Measurements from ENCODE around the gene KY.

KY gene

GRCh38 chr3:134619301-134619615, 31.6 kb downstream of the KY start:
- no peak for DNase-seq (ENCODE audit: low spot score)

GRCh38 chr3:134618478-134619300, 32.1 kb downstream of the KY start:
- DNase-seq (ENCODE audit: low spot score): no peak

- no peak for DNase-seq (ENCODE audit: low spot score)
Observed at GRCh38 chr3:134617608-134618477, 33.0 kb downstream of the KY start.

GRCh38 chr3:134615743-134616142, 35.1 kb downstream of the KY start:
- no peak for DNase-seq (ENCODE audit: low spot score)

- DNase-seq (ENCODE audit: low spot score): no peak
Observed at GRCh38 chr3:134614955-134615354, 35.9 kb downstream of the KY start.

- DNase-seq (ENCODE audit: low spot score): no peak
Observed at GRCh38 chr3:134613006-134613520, 37.8 kb downstream of the KY start.

GRCh38 chr3:134611516-134611915, 39.3 kb downstream of the KY start:
- DNase-seq (ENCODE audit: low spot score): no peak

- no peak for DNase-seq (ENCODE audit: low spot score)
Observed at GRCh38 chr3:134610432-134611385, 40.1 kb downstream of the KY start.

- peak; percentile 1 for DNase-seq (ENCODE audit: low spot score)
Observed at GRCh38 chr3:134609821-134610431, 40.9 kb downstream of the KY start.

- DNase-seq (ENCODE audit: low spot score): peak; percentile 7
Observed at GRCh38 chr3:134608771-134609435, 41.9 kb downstream of the KY start.

- peak; percentile 7 for DNase-seq (ENCODE audit: low spot score)
Observed at GRCh38 chr3:134608023-134608770, 42.6 kb downstream of the KY start.

- DNase-seq (ENCODE audit: low spot score): peak; percentile 1
Observed at GRCh38 chr3:134607054-134608022, 43.5 kb downstream of the KY start.

- DNase-seq (ENCODE audit: low spot score): peak; percentile 11
Observed at GRCh38 chr3:134606033-134607025, 44.5 kb downstream of the KY start.

- no peak for DNase-seq (ENCODE audit: low spot score)
Observed at GRCh38 chr3:134605556-134605955, 45.3 kb downstream of the KY start.

GRCh38 chr3:134603956-134604355, 46.9 kb downstream of the KY start:
- no peak for DNase-seq (ENCODE audit: low spot score)

GRCh38 chr3:134603480-134603879, 47.3 kb downstream of the KY start:
- no peak for DNase-seq (ENCODE audit: low spot score)

GRCh38 chr3:134602440-134602814, 48.4 kb downstream of the KY start:
- DNase-seq (ENCODE audit: low spot score): no peak

Measured in Ammon's horn (tissue), 1 donor.